Measurements from ENCODE around the gene RPRML. TPM values are rescaled to one million over a fixed set of nuclear protein-coding genes. Genes with fewer than 3 reads are reported as not detected.

The RPRML gene
- total and polyA plus RNA-seq, 2 donors (not counting 1 experiment from before 2014, with no cell fraction given): not detected

DNA sequence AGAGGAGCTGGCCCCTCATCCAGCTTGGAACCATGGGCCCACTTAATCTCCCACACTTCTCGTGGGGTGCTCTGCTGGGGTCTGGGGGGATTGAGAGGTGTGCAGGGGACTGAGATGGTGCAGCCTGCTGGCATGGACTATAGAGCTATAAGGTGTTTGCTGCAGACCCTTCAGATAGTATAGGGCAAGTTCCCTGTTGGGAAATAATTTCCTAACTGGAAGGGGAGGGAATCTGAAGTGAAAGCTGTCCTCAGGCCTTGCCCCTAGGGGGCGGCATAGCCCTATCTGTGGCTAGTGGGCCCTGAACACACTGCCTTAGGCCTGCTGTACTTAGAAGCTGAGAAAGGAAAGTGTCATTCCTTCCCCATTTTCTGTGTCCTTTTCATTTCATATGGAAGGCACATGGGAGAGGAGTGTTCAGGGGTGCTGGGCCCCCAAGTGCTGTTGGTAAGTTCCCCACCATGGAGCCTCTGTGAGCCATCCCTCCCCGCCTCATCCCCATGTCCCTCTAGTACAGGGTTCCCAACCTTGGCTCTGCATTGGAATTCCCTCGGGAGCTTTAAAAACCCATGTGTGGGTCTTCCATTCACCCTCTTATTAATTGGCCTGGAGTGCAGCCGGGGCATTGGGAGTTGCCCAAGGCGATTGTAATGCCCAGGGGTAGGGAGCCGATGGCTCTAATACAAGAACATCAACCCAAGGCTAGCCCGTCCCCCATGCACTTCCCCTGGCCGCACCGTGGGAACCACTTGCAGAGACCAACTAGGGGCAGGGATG is 36.4 kb downstream of the RPRML start:
- Histone ChIP-seq H3K4me2 (ENCODE audit: extremely low read depth, insufficient read depth, low read length) (no peak overlapping the region), H3K9me3 (ENCODE audit: control insufficient read depth, insufficient read depth, low read depth, low read length) (no peaks in the 10 kb centered on the region), H3K79me2 (ENCODE audit: control insufficient read depth, insufficient read depth, low read length) (no peaks in the 10 kb centered on the region), H3K27me3 (ENCODE audit: control insufficient read depth, insufficient read depth, low read length) (peaks cover 10% of the 10 kb centered on the region), H2AFZ (ENCODE audit: low read length) (no peak overlapping the region), H3K4me3 (replicated peaks in 1 of 4; ENCODE audit: control extremely low read depth in 1 of 4, insufficient read depth in 1 of 4, low read depth in 3 of 4, low read length in 4 of 4) (no peak overlapping the region), H3K27ac (ENCODE audit: insufficient read depth, low read length) (no peak overlapping the region), H3K9ac (ENCODE audit: insufficient read depth, low read length) (no peak overlapping the region), H4K20me1 (ENCODE audit: control insufficient read depth, extremely low read depth, insufficient read depth, low read length) (no peaks in the 10 kb centered on the region), H3K4me1 (ENCODE audit: control insufficient read depth, extremely low read depth, insufficient read depth, low read length) (peaks cover 3% of the 10 kb centered on the region), H3K36me3 (ENCODE audit: control insufficient read depth, insufficient read depth, low read length) (peaks cover 16% of the 10 kb centered on the region)
- TF ChIP-seq EZH2 (IDR thresholded peaks at IDR 0.05; ENCODE audit: low read length, missing control alignments): no peak
- TF ChIP-seq, protein P1, sequence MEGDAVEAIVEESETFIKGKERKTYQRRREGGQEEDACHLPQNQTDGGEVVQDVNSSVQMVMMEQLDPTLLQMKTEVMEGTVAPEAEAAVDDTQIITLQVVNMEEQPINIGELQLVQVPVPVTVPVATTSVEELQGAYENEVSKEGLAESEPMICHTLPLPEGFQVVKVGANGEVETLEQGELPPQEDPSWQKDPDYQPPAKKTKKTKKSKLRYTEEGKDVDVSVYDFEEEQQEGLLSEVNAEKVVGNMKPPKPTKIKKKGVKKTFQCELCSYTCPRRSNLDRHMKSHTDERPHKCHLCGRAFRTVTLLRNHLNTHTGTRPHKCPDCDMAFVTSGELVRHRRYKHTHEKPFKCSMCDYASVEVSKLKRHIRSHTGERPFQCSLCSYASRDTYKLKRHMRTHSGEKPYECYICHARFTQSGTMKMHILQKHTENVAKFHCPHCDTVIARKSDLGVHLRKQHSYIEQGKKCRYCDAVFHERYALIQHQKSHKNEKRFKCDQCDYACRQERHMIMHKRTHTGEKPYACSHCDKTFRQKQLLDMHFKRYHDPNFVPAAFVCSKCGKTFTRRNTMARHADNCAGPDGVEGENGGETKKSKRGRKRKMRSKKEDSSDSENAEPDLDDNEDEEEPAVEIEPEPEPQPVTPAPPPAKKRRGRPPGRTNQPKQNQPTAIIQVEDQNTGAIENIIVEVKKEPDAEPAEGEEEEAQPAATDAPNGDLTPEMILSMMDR (conservative IDR thresholded peaks at IDR 0.05 in 1 of 2, IDR thresholded peaks at IDR 0.05 in 1 of 2; ENCODE audit: low read depth in 1 of 2, low read length in 2 of 2): peak; percentile 94 to 99
- DNase-seq (ENCODE audit: low read depth in 2 of 2): peak; percentile 56 to 79

DNA sequence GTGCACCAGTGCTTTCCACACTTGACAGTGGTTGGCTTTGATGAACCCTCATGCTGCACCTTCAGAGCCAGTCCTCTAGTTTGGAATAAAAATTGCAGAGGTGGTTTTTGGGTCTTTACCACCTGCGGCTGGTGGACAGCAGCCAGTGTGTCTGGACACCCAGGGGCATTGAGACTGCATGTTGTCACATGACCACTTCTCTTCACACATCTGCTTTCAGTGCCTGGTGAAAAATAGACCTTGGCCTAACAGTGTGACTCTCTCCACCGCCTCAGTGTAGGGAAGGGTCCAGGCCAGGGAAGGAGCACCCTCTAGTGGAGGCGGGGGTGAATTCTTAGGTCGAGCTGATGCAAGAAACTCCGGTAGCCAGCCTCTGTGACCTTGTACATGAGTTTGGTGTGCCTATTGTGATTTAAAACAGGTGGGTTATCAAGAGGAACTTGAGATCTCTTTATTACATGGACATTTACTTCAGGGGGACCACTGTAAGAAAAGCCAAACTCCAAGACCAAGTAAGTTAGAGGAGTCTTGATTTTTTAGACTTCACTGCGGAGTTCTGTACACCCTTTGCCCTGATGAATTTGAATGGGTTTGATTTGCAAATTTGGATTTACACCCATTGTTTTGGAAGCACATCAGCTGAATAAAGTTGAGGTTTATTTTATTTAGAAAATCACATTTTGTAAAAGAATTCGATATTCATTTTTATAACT is 38.2 kb downstream of the RPRML start:
- Histone ChIP-seq H3K36me3 (ENCODE audit: control insufficient read depth, insufficient read depth, low read length) (peaks cover 20% of the 10 kb centered on the region), H3K9ac (ENCODE audit: insufficient read depth, low read length) (no peak overlapping the region), H3K27ac (ENCODE audit: insufficient read depth, low read length) (no peak overlapping the region), H3K4me3 (replicated peaks in 1 of 4; ENCODE audit: control extremely low read depth in 1 of 4, insufficient read depth in 1 of 4, low read depth in 3 of 4, low read length in 4 of 4) (no peak overlapping the region), H3K4me2 (ENCODE audit: extremely low read depth, insufficient read depth, low read length) (no peak overlapping the region), H3K4me1 (ENCODE audit: control insufficient read depth, extremely low read depth, insufficient read depth, low read length) (peaks cover 3% of the 10 kb centered on the region), H3K79me2 (ENCODE audit: control insufficient read depth, insufficient read depth, low read length) (no peaks in the 10 kb centered on the region), H2AFZ (ENCODE audit: low read length) (no peak overlapping the region), H3K9me3 (ENCODE audit: control insufficient read depth, insufficient read depth, low read depth, low read length) (no peaks in the 10 kb centered on the region), H3K27me3 (ENCODE audit: control insufficient read depth, insufficient read depth, low read length) (peaks cover 4% of the 10 kb centered on the region), H4K20me1 (ENCODE audit: control insufficient read depth, extremely low read depth, insufficient read depth, low read length) (no peaks in the 10 kb centered on the region)
- peak; percentile 55 to 69 for DNase-seq (ENCODE audit: low read depth in 2 of 2)
- TF ChIP-seq, protein P1 (conservative IDR thresholded peaks at IDR 0.05 in 1 of 2, IDR thresholded peaks at IDR 0.05 in 1 of 2; ENCODE audit: low read depth in 1 of 2, low read length in 2 of 2): peak; percentile 80 to 96
- no peak for TF ChIP-seq EZH2 (IDR thresholded peaks at IDR 0.05; ENCODE audit: low read length, missing control alignments)

- Histone ChIP-seq H3K4me2 (ENCODE audit: extremely low read depth, insufficient read depth, low read length) (no peak overlapping the region), H2AFZ (ENCODE audit: low read length) (no peak overlapping the region), H3K79me2 (ENCODE audit: control insufficient read depth, insufficient read depth, low read length) (no peaks in the 10 kb centered on the region), H3K27me3 (ENCODE audit: control insufficient read depth, insufficient read depth, low read length) (no peaks in the 10 kb centered on the region), H4K20me1 (ENCODE audit: control insufficient read depth, extremely low read depth, insufficient read depth, low read length) (no peaks in the 10 kb centered on the region), H3K4me1 (ENCODE audit: control insufficient read depth, extremely low read depth, insufficient read depth, low read length) (no peaks in the 10 kb centered on the region), H3K36me3 (ENCODE audit: control insufficient read depth, insufficient read depth, low read length) (peaks cover 35% of the 10 kb centered on the region), H3K27ac (ENCODE audit: insufficient read depth, low read length) (no peak overlapping the region), H3K9me3 (ENCODE audit: control insufficient read depth, insufficient read depth, low read depth, low read length) (no peaks in the 10 kb centered on the region), H3K4me3 (replicated peaks in 1 of 4; ENCODE audit: control extremely low read depth in 1 of 4, insufficient read depth in 1 of 4, low read depth in 3 of 4, low read length in 4 of 4) (no peak overlapping the region), H3K9ac (ENCODE audit: insufficient read depth, low read length) (no peak overlapping the region)
- peak in 1 of 2 donors; percentile 28 for DNase-seq (ENCODE audit: low read depth in 2 of 2)
- TF ChIP-seq, protein P1 (conservative IDR thresholded peaks at IDR 0.05 in 1 of 2, IDR thresholded peaks at IDR 0.05 in 1 of 2; ENCODE audit: low read depth in 1 of 2, low read length in 2 of 2): no peak
- no peak for TF ChIP-seq EZH2 (IDR thresholded peaks at IDR 0.05; ENCODE audit: low read length, missing control alignments)
Observed at GRCh38 chr17:46935658-46936266, 43.3 kb downstream of the RPRML start.
